ENCODE measurements around the gene LRRC63.

GRCh38 chr13:46235286-46235685 is 23.6 kb downstream of the LRRC63 start:
- TF ChIP-seq CTCF (IDR thresholded peaks at IDR 0.05), result no peak
- TF ChIP-seq POLR2A (IDR thresholded peaks at IDR 0.05), result no peak

Measured in thyroid gland (tissue), 4 donors.